Measurements from ENCODE around the gene POLK. TPM values are rescaled to one million over a fixed set of nuclear protein-coding genes. Genes with fewer than 3 reads are reported as not detected.
"Not testable (repeated sequence)": the region's sequence is repeated elsewhere in the genome, so short reads cannot be mapped to it uniquely, and the experiment has no call there.

The POLK gene
- total and polyA plus RNA-seq, 5 donors from 2014 or later: 19.8 to 33.6 (median 24.1) TPM

- H3K4me1 ChIP-seq (ENCODE audit: control insufficient read depth, insufficient read depth, low read length, poor library complexity, severe bottlenecking): no peaks in the 10 kb centered on the region
- Mint-ChIP-seq H3K4me3 (no peak overlapping the region), H3K36me3 (peaks cover 69% of the 10 kb centered on the region), H3K27me3 (no peaks in the 10 kb centered on the region), H3K9me3 (peaks cover 0 to 4% (median 0%) of the 10 kb centered on the region in 7 donors), H3K27ac (no peak overlapping the region), H3K4me1 (peaks cover 22 to 38% (median 27%) of the 10 kb centered on the region in 4 donors)
- H3K27ac ChIP-seq (ENCODE audit: insufficient read depth, low read length, poor library complexity, severe bottlenecking): no peak overlapping the region
- H3K27me3 ChIP-seq (ENCODE audit: control insufficient read depth, insufficient read depth, low read length): no peaks in the 10 kb centered on the region
- H3K36me3 ChIP-seq (ENCODE audit: control insufficient read depth, insufficient read depth, low read length): peaks cover 35% of the 10 kb centered on the region
- no peak overlapping the region for H3K4me3 ChIP-seq (ENCODE audit: low read depth, low read length)
- no peak for DNase-seq
- no peak for ATAC-seq (ENCODE audit: low read depth in 2 of 2)
- no peaks in the 10 kb centered on the region for H3K9me3 ChIP-seq (ENCODE audit: control insufficient read depth in 2 of 2, low read length in 2 of 2)
Measured at GRCh38 chr5:75496026-75496425, 15.7 kb upstream of the POLK start.

GRCh38 chr5:75498208-75498777 is 13.4 kb upstream of the POLK start:
- Mint-ChIP-seq H3K4me1 (peaks cover 32 to 48% (median 38%) of the 10 kb centered on the region in 4 donors), H3K27ac (no peak overlapping the region)
- ATAC-seq (ENCODE audit: low read depth in 2 of 2): no peak

GRCh38 chr5:75498875-75499274 is 12.8 kb upstream of the POLK start:
- not testable (repeated sequence) for ATAC-seq (ENCODE audit: low read depth in 2 of 2); H3K27me3 Mint-ChIP-seq; H3K4me3 ChIP-seq (ENCODE audit: low read depth, low read length); H3K9me3 Mint-ChIP-seq; H3K9me3 ChIP-seq (ENCODE audit: control insufficient read depth in 2 of 2, low read length in 2 of 2); H3K4me1 ChIP-seq (ENCODE audit: control insufficient read depth, insufficient read depth, low read length, poor library complexity, severe bottlenecking); H3K4me3 Mint-ChIP-seq; H3K27ac ChIP-seq (ENCODE audit: insufficient read depth, low read length, poor library complexity, severe bottlenecking); DNase-seq; H3K27me3 ChIP-seq (ENCODE audit: control insufficient read depth, insufficient read depth, low read length)
- H3K36me3 Mint-ChIP-seq: peaks cover 55% of the 10 kb centered on the region
- H3K4me1 Mint-ChIP-seq: peaks cover 32 to 47% (median 35%) of the 10 kb centered on the region in 4 donors
- peak overlapping the region in 1 of 3 donors; percentile 42 for H3K27ac Mint-ChIP-seq
- H3K36me3 ChIP-seq (ENCODE audit: control insufficient read depth, insufficient read depth, low read length): peaks cover 38% of the 10 kb centered on the region

More at GRCh38 chr5:75498208-75498777, 13.4 kb upstream of the POLK start:
- Histone ChIP-seq H3K4me1 (ENCODE audit: control insufficient read depth, insufficient read depth, low read length, poor library complexity, severe bottlenecking) (no peaks in the 10 kb centered on the region), H3K27me3 (ENCODE audit: control insufficient read depth, insufficient read depth, low read length) (no peaks in the 10 kb centered on the region), H3K36me3 (ENCODE audit: control insufficient read depth, insufficient read depth, low read length) (peaks cover 34% of the 10 kb centered on the region), H3K27ac (ENCODE audit: insufficient read depth, low read length, poor library complexity, severe bottlenecking) (no peak overlapping the region), H3K4me3 (ENCODE audit: low read depth, low read length) (no peak overlapping the region), H3K9me3 (ENCODE audit: control insufficient read depth in 2 of 2, low read length in 2 of 2) (no peaks in the 10 kb centered on the region)
- DNase-seq: no peak
- Mint-ChIP-seq H3K36me3 (peaks cover 61% of the 10 kb centered on the region), H3K9me3 (peaks cover 0 to 4% (median 0%) of the 10 kb centered on the region in 7 donors), H3K27me3 (no peaks in the 10 kb centered on the region), H3K4me3 (no peak overlapping the region)

GRCh38 chr5:75505112-75505511 is 6.6 kb upstream of the POLK start:
- peaks cover 29% of the 10 kb centered on the region for H3K36me3 ChIP-seq (ENCODE audit: control insufficient read depth, insufficient read depth, low read length)
- H3K27ac Mint-ChIP-seq; H3K4me3 Mint-ChIP-seq; H3K9me3 Mint-ChIP-seq; H3K27me3 Mint-ChIP-seq; H3K9me3 ChIP-seq (ENCODE audit: control insufficient read depth in 2 of 2, low read length in 2 of 2); ATAC-seq (ENCODE audit: low read depth in 2 of 2); H3K27ac ChIP-seq (ENCODE audit: insufficient read depth, low read length, poor library complexity, severe bottlenecking); H3K27me3 ChIP-seq (ENCODE audit: control insufficient read depth, insufficient read depth, low read length); DNase-seq; H3K4me3 ChIP-seq (ENCODE audit: low read depth, low read length): not testable (repeated sequence)
- Mint-ChIP-seq H3K4me1 (peaks cover 46 to 62% (median 53%) of the 10 kb centered on the region in 4 donors), H3K36me3 (peaks cover 31% of the 10 kb centered on the region)
- H3K4me1 ChIP-seq (ENCODE audit: control insufficient read depth, insufficient read depth, low read length, poor library complexity, severe bottlenecking): peaks cover 24% of the 10 kb centered on the region

- no peak for DNase-seq
- H3K36me3 Mint-ChIP-seq: peaks cover 12% of the 10 kb centered on the region
- Histone ChIP-seq H3K9me3 (ENCODE audit: control insufficient read depth in 2 of 2, low read length in 2 of 2) (no peaks in the 10 kb centered on the region), H3K4me1 (ENCODE audit: control insufficient read depth, insufficient read depth, low read length, poor library complexity, severe bottlenecking) (peaks cover 41% of the 10 kb centered on the region), H3K27me3 (ENCODE audit: control insufficient read depth, insufficient read depth, low read length) (no peaks in the 10 kb centered on the region), H3K4me3 (ENCODE audit: low read depth, low read length) (peak overlapping the region; percentile 17), H3K36me3 (ENCODE audit: control insufficient read depth, insufficient read depth, low read length) (peaks cover 16% of the 10 kb centered on the region), H3K27ac (ENCODE audit: insufficient read depth, low read length, poor library complexity, severe bottlenecking) (no peak overlapping the region)
- no peak for ATAC-seq (ENCODE audit: low read depth in 2 of 2)
- no peaks in the 10 kb centered on the region for H3K27me3 Mint-ChIP-seq
- H3K27ac Mint-ChIP-seq: peak overlapping the region in 1 of 3 donors; percentile 13
- H3K9me3 Mint-ChIP-seq: peaks cover 0 to 1% (median 0%) of the 10 kb centered on the region in 7 donors
- H3K4me1 Mint-ChIP-seq: peaks cover 34 to 66% (median 47%) of the 10 kb centered on the region in 4 donors
- peak overlapping the region in 3 of 4 donors; percentile 22 to 99 (median 34) for H3K4me3 Mint-ChIP-seq
Measured at GRCh38 chr5:75507841-75508240, 3.9 kb upstream of the POLK start.

- Mint-ChIP-seq H3K27ac (peak overlapping the region in 1 of 3 donors; percentile 40), H3K9me3 (peaks cover 0 to 1% (median 0%) of the 10 kb centered on the region in 7 donors), H3K27me3 (no peaks in the 10 kb centered on the region), H3K4me3 (peak overlapping the region; percentile 96 to 99 (median 98)), H3K36me3 (peaks cover 7% of the 10 kb centered on the region), H3K4me1 (peaks cover 41 to 76% (median 60%) of the 10 kb centered on the region in 4 donors)
- no peak overlapping the region for H3K27ac ChIP-seq (ENCODE audit: insufficient read depth, low read length, poor library complexity, severe bottlenecking)
- H3K4me3 ChIP-seq (ENCODE audit: low read depth, low read length): peak overlapping the region; percentile 89
- H3K36me3 ChIP-seq (ENCODE audit: control insufficient read depth, insufficient read depth, low read length): peaks cover 7% of the 10 kb centered on the region
- H3K4me1 ChIP-seq (ENCODE audit: control insufficient read depth, insufficient read depth, low read length, poor library complexity, severe bottlenecking): peaks cover 58% of the 10 kb centered on the region
- ATAC-seq (ENCODE audit: low read depth in 2 of 2): no peak
- H3K9me3 ChIP-seq (ENCODE audit: control insufficient read depth in 2 of 2, low read length in 2 of 2): no peaks in the 10 kb centered on the region
- H3K27me3 ChIP-seq (ENCODE audit: control insufficient read depth, insufficient read depth, low read length): no peaks in the 10 kb centered on the region
- DNase-seq: peak in 1 of 3 donors; percentile 13
Measured at GRCh38 chr5:75509546-75509945, 2.1 kb upstream of the POLK start.

- ATAC-seq (ENCODE audit: low read depth in 2 of 2): no peak
- H3K4me3 Mint-ChIP-seq: peak overlapping the region; percentile 96 to 99 (median 98)
- peaks cover 0 to 1% (median 0%) of the 10 kb centered on the region in 7 donors for H3K9me3 Mint-ChIP-seq
- no peaks in the 10 kb centered on the region for H3K27me3 ChIP-seq (ENCODE audit: control insufficient read depth, insufficient read depth, low read length)
- no peaks in the 10 kb centered on the region for H3K27me3 Mint-ChIP-seq
- no peak overlapping the region for H3K27ac ChIP-seq (ENCODE audit: insufficient read depth, low read length, poor library complexity, severe bottlenecking)
- peak overlapping the region in 2 of 3 donors; percentile 44 to 95 for H3K27ac Mint-ChIP-seq
- H3K9me3 ChIP-seq (ENCODE audit: control insufficient read depth in 2 of 2, low read length in 2 of 2): no peaks in the 10 kb centered on the region
- peaks cover 4% of the 10 kb centered on the region for H3K36me3 Mint-ChIP-seq
- H3K4me1 ChIP-seq (ENCODE audit: control insufficient read depth, insufficient read depth, low read length, poor library complexity, severe bottlenecking): peaks cover 59% of the 10 kb centered on the region
- H3K36me3 ChIP-seq (ENCODE audit: control insufficient read depth, insufficient read depth, low read length): peaks cover 5% of the 10 kb centered on the region
- peak in 1 of 3 donors; percentile 10 for DNase-seq
- H3K4me1 Mint-ChIP-seq: peaks cover 42 to 78% (median 59%) of the 10 kb centered on the region in 4 donors
- H3K4me3 ChIP-seq (ENCODE audit: low read depth, low read length): peak overlapping the region; percentile 89
Measured at GRCh38 chr5:75509956-75510355, 1.7 kb upstream of the POLK start.

- Histone ChIP-seq H3K27ac (ENCODE audit: insufficient read depth, low read length, poor library complexity, severe bottlenecking) (peak overlapping the region; percentile 82), H3K9me3 (ENCODE audit: control insufficient read depth in 2 of 2, low read length in 2 of 2) (no peaks in the 10 kb centered on the region), H3K4me3 (ENCODE audit: low read depth, low read length) (peak overlapping the region; percentile 89), H3K27me3 (ENCODE audit: control insufficient read depth, insufficient read depth, low read length) (no peaks in the 10 kb centered on the region), H3K4me1 (ENCODE audit: control insufficient read depth, insufficient read depth, low read length, poor library complexity, severe bottlenecking) (peaks cover 59% of the 10 kb centered on the region), H3K36me3 (ENCODE audit: control insufficient read depth, insufficient read depth, low read length) (no peaks in the 10 kb centered on the region)
- DNase-seq: peak in 1 of 3 donors; percentile 31
- H3K9me3 Mint-ChIP-seq: peaks cover 0 to 1% (median 0%) of the 10 kb centered on the region in 7 donors
- H3K36me3 Mint-ChIP-seq: peaks cover 4% of the 10 kb centered on the region
- peak overlapping the region; percentile 96 to 99 (median 98) for H3K4me3 Mint-ChIP-seq
- peaks cover 45 to 80% (median 60%) of the 10 kb centered on the region in 4 donors for H3K4me1 Mint-ChIP-seq
- ATAC-seq (ENCODE audit: low read depth in 2 of 2): no peak
- peak overlapping the region; percentile 95 to 97 (median 95) for H3K27ac Mint-ChIP-seq
- H3K27me3 Mint-ChIP-seq: no peaks in the 10 kb centered on the region
Measured at GRCh38 chr5:75510417-75510835, 1.3 kb upstream of the POLK start.
